K562 (cell line): ENCODE data around the gene HEPACAM. TPM values are rescaled to one million over a fixed set of nuclear protein-coding genes. Genes with fewer than 3 reads are reported as not detected.
A peak's percentile ranks its signal among the peaks of the same experiment; 100 is the strongest.

ENCODE experiments used
- ATAC-seq: fragments of 200-7000 bp; cut with Tn5 transposase; 3 replicates; pipeline ENCODE4 v1.9.1; 2020; ENCODE audit warnings: moderate library complexity
- Bru-seq: library from RNA; stranded (reverse); fragments of 400-500 nt; gene quantifications from one replicate; lab custom pipeline; 2021; lab: Mats Ljungman, UMichigan
- BruChase-seq, 2 experiments: library from RNA; stranded (reverse); fragments of 400-500 nt; gene quantifications; one replicate each; lab custom pipeline; 2021; lab: Mats Ljungman, UMichigan
- BruUV-seq: library from RNA; stranded (reverse); fragments of 400-500 nt; replicated peaks from 2 replicates; lab custom pipeline; 2021; lab: Mats Ljungman, UMichigan
- CTCF ChIA-PET: fragments of 300-600 bp; formaldehyde crosslinking; extraction: SDS; loops from one replicate; lab custom pipeline; 2021; ENCODE audit warnings: low intra/inter-chr PET ratio; lab: Yijun Ruan, JAX
- POLR2A ChIA-PET: fragments of 300-600, 350-650 bp; sonication (Branson Sonifier 250); formaldehyde crosslinking; extraction: SDS; loops from one replicate; lab custom pipeline; 2021; ENCODE audit warnings: antibody characterized with exemption, inconsistent platforms; lab: Yijun Ruan, JAX
- DNase-seq, 4 experiments: peaks; one replicate each; pipeline versions ENCODE4 v3.0.0 to v3.0.0-alpha.2; 2011 to 2018; ENCODE audit warnings: low spot score in 3 of 4, mixed read lengths in 3 of 4; ENCODE audit errors: extremely low read depth in 1 of 4
- FAIRE-seq: peaks from 2 replicates; lab custom pipeline; 2011; peaks lifted over from hg19 to GRCh38; lab: Jason Lieb, UNC
- H2AFZ ChIP-seq: 2 replicates; pipeline ENCODE4 v1.6.0; 2011; ENCODE audit warnings: low read depth, low read length, control low read depth, inconsistent platforms
- H3K27ac ChIP-seq: fragments of 200-600 bp; 3 replicates; pipeline ENCODE4 v1.8.0; 2011; ENCODE audit warnings: low read depth, mild to moderate bottlenecking, control low read depth, inconsistent platforms, low read length, moderate library complexity, mixed read lengths; ENCODE audit errors: extremely low read depth
- H3K27me3 ChIP-seq, 2 experiments: fragments of 300-600 bp in 1 of 2; 2 replicates in 1 of 2; 3 replicates in 1 of 2; pipeline versions ENCODE4 v1.6.0 to v1.8.0; 2011; ENCODE audit warnings: inconsistent platforms in 2 of 2, low read length in 2 of 2, mild to moderate bottlenecking in 1 of 2, mixed read lengths in 1 of 2, moderate library complexity in 1 of 2; ENCODE audit not compliant: control insufficient read depth in 2 of 2, insufficient read depth in 2 of 2
- H3K36me3 ChIP-seq: fragments of 300-600 bp; 3 replicates; pipeline ENCODE4 v1.8.0; 2011; ENCODE audit warnings: mild to moderate bottlenecking, low read length, inconsistent platforms; ENCODE audit not compliant: control insufficient read depth, insufficient read depth
- H3K4me1 ChIP-seq, 2 experiments: fragments of 200-600 bp in 1 of 2; replicated peaks in 1 of 2; 2 replicates in 1 of 2; 3 replicates in 1 of 2; pipeline versions ENCODE4 v1.5.1 to v1.8.0; 2011; ENCODE audit warnings: inconsistent platforms in 2 of 2, low read length in 2 of 2, mild to moderate bottlenecking in 1 of 2, mixed read lengths in 1 of 2, moderate library complexity in 1 of 2; ENCODE audit not compliant: control insufficient read depth in 2 of 2, insufficient read depth in 2 of 2
- H3K4me2 ChIP-seq: 2 replicates; pipeline ENCODE4 v1.6.1; 2011; ENCODE audit warnings: low read length, control low read depth, inconsistent platforms, mixed read lengths; ENCODE audit not compliant: insufficient read depth
- H3K4me3 ChIP-seq: fragments of 200-600 bp; sonication (generic), shearing (Covaris generic); 2 replicates; pipeline ENCODE4 v1.5.1; 2016; ENCODE audit warnings: control low read depth, inconsistent platforms
- H3K79me2 ChIP-seq: fragments of 200-600 bp; 3 replicates; pipeline ENCODE4 v1.8.0; 2011; ENCODE audit warnings: low read length, inconsistent platforms; ENCODE audit not compliant: control insufficient read depth, insufficient read depth
- H3K9ac ChIP-seq, 2 experiments: 2 replicates each; pipeline versions ENCODE4 v1.6.0 to v1.6.1; 2011; ENCODE audit warnings: low read depth in 2 of 2, low read length in 2 of 2, control low read depth in 1 of 2, inconsistent platforms in 1 of 2, mild to moderate bottlenecking in 1 of 2, mixed read lengths in 1 of 2; ENCODE audit not compliant: insufficient read depth in 1 of 2
- H3K9me1 ChIP-seq: one replicate; pipeline ENCODE4 v1.6.0; 2011; ENCODE audit warnings: inconsistent platforms, mild to moderate bottlenecking, low read length, moderate library complexity; ENCODE audit not compliant: control insufficient read depth, insufficient read depth
- H3K9me3 ChIP-seq: replicated peaks from 2 replicates; pipeline ENCODE4 v1.5.1; 2011; ENCODE audit warnings: low read depth, low read length, inconsistent platforms; ENCODE audit not compliant: control insufficient read depth, insufficient read depth
- H4K20me1 ChIP-seq: replicated peaks from 2 replicates; pipeline ENCODE4 v1.6.1; 2011; ENCODE audit warnings: low read length, inconsistent platforms, mixed read lengths; ENCODE audit not compliant: control insufficient read depth, insufficient read depth
- CREB3 ChIP-seq: fragments of 450-650 bp; conservative IDR thresholded peaks from 2 replicates; pipeline ENCODE4 v1.6.1; 2016; ENCODE audit warnings: missing genetic modification characterization, low read depth, mild to moderate bottlenecking, missing compliant biosample characterization, moderate library complexity
- CTBP1 ChIP-seq: fragments of 450-650 bp; IDR thresholded peaks from 2 replicates; pipeline ENCODE4 v1.6.1; 2016; ENCODE audit warnings: borderline replicate concordance
- POLR2AphosphoS5 ChIP-seq: IDR thresholded peaks from 2 replicates; pipeline ENCODE4 v1.6.1; 2011; ENCODE audit warnings: mild to moderate bottlenecking, low read depth, low read length, moderate library complexity; ENCODE audit not compliant: control insufficient read depth, insufficient read depth
- ZSCAN29 ChIP-seq: fragments of 450-650 bp; IDR thresholded peaks from 2 replicates; pipeline ENCODE4 v1.6.1; 2017
- WGBS: fragments of 100-300 bp; shearing (Covaris generic); methylation state at CpG from one replicate; pipeline ENCODE4 v1.1.6; 2016; ENCODE audit warnings: low coverage, mixed read lengths; ENCODE audit not compliant: insufficient coverage; ENCODE audit errors: missing lambda C conversion rate; 5-methylcytosine and 5-hydroxymethylcytosine counted together
- in situ Hi-C: fragments of 300-500 bp; cut with MboI; formaldehyde crosslinking; loops from 4 replicates; pipeline ENCODE4 v1.15.0; 2018; ENCODE audit warnings: inconsistent platforms, mixed read lengths
- intact Hi-C: fragments of 100-400 bp; cut with micrococcal nuclease; formaldehyde crosslinking; loops from 2 replicates; pipeline ENCODE4 v1.14.2; 2022
- long read RNA-seq, 3 experiments: library from polyadenylated mRNA in 2 of 3; library from RNA in 1 of 3; unstranded in 2 of 3; stranded (forward) in 1 of 3; transcript quantifications; one replicate each; pipeline ENCODE4 v2.0.0, GENCODE V29; 2019 to 2022
- polyA minus RNA-seq, 3 experiments: library from RNA; depleted of rRNA, polyadenylated mRNA; stranded (reverse); fragments of >200 nt; gene quantifications; 2 replicates each; pipeline ENCODE4 v1.2.3, GENCODE V29; 2011
- polyA plus RNA-seq, 8 experiments: library from polyadenylated mRNA; depleted of rRNA in 4 of 8; stranded (reverse) in 5 of 8; unstranded in 3 of 8; fragments of >200 nt; fragmentation: Nextera tagmentation in 2 of 8; fragmentation: Illumina TruSeq in 1 of 8; extraction: Ambion mirVana in 2 of 8; extraction: Trizol in 1 of 8; gene quantifications; 2 replicates each; pipeline versions ENCODE4 v1.2.1 to v1.2.3, GENCODE V29; 2011 to 2014; ENCODE audit warnings: inconsistent platforms in 1 of 8, missing spikeins in 1 of 8
- total RNA-seq, 7 experiments: library from RNA; depleted of rRNA in 6 of 7; stranded (reverse); fragments of >200 nt in 6 of 7; fragmentation: Illumina TruSeq in 2 of 7; extraction: Trizol in 2 of 7; gene quantifications; 2 replicates each; pipeline versions ENCODE4 v1.2.1 to v1.2.3, GENCODE V29; 2011 to 2021; ENCODE audit warnings: low replicate concordance in 1 of 7
- TF ChIP-seq, protein P1 (sequence below): fragments of 150-350 bp; conservative IDR thresholded peaks from 2 replicates; pipeline ENCODE4 v1.6.1; 2014; ENCODE audit warnings: low read length

The HEPACAM gene
- not detected in 2 replicates for total RNA-seq (2011; cell fraction: chromatin; rRNA removed; ENCODE audit: low replicate concordance)
- not detected in 2 replicates for total RNA-seq (2011; cell fraction: nucleolus; rRNA removed)
- not detected in 2 replicates for total RNA-seq (2011; cell fraction: nucleoplasm; rRNA removed)
- total RNA-seq (2014; rRNA removed) = not detected in 2 replicates
- not detected in 2 replicates for total RNA-seq (2014; rRNA removed; fragmentation: Illumina TruSeq; extraction: Trizol)
- not detected in 2 replicates for total RNA-seq (2015; rRNA removed; fragmentation: Illumina TruSeq; extraction: Trizol)
- total RNA-seq (2021) = not detected in 2 replicates
- polyA plus RNA-seq (2011; rRNA removed) = not detected in 2 replicates
- not detected in 2 replicates for polyA plus RNA-seq (2011; cell fraction: cytosol; rRNA removed)
- polyA plus RNA-seq (2011; cell fraction: nucleus; rRNA removed) = not detected in 2 replicates
- polyA plus RNA-seq (2012) = not detected in 2 replicates
- polyA plus RNA-seq (2014; fragmentation: Illumina TruSeq; extraction: Trizol) = not detected in 2 replicates
- polyA plus RNA-seq (2014; fragmentation: Nextera tagmentation; extraction: Ambion mirVana) = not detected
- not detected in 2 replicates for polyA plus RNA-seq (2014; rRNA removed)
- not detected in 2 replicates for polyA minus RNA-seq (2011; rRNA and poly(A)+ RNA removed)
- polyA minus RNA-seq (2011; cell fraction: cytosol; rRNA and poly(A)+ RNA removed) = not detected in 2 replicates
- not detected in 2 replicates for polyA minus RNA-seq (2011; cell fraction: nucleus; rRNA and poly(A)+ RNA removed)
- not detected for Bru-seq, nascent RNA
- BruChase-seq, experiment 1, labeled RNA remaining after a 2-hour chase = percentile 6 among the genes with signal in this experiment
- BruChase-seq, experiment 2, labeled RNA remaining after a 6-hour chase = not detected
- long read RNA-seq, experiment 1 = 0 reads
- long read RNA-seq, experiment 2 = 0 reads
- long read RNA-seq, experiment 3 = 0 reads

GRCh38 chr11:124935548-124936514 lies at the start of gene HEPACAM:
Gene HEPACAM (minus strand): TSS chr11:124936047. CDS start chr11:124936006, 41 bp downstream.
- no peak for TF ChIP-seq ZSCAN29
- no peak for TF ChIP-seq CTBP1
- TF ChIP-seq POLR2AphosphoS5 = no peak
- TF ChIP-seq, protein P1, sequence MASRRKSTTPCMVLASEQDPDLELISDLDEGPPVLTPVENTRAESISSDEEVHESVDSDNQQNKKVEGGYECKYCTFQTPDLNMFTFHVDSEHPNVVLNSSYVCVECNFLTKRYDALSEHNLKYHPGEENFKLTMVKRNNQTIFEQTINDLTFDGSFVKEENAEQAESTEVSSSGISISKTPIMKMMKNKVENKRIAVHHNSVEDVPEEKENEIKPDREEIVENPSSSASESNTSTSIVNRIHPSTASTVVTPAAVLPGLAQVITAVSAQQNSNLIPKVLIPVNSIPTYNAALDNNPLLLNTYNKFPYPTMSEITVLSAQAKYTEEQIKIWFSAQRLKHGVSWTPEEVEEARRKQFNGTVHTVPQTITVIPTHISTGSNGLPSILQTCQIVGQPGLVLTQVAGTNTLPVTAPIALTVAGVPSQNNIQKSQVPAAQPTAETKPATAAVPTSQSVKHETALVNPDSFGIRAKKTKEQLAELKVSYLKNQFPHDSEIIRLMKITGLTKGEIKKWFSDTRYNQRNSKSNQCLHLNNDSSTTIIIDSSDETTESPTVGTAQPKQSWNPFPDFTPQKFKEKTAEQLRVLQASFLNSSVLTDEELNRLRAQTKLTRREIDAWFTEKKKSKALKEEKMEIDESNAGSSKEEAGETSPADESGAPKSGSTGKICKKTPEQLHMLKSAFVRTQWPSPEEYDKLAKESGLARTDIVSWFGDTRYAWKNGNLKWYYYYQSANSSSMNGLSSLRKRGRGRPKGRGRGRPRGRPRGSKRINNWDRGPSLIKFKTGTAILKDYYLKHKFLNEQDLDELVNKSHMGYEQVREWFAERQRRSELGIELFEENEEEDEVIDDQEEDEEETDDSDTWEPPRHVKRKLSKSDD = no peak
- TF ChIP-seq CREB3 (tag) = no peak
- FAIRE-seq = no peak
- CTCF ChIA-PET = no interaction called here

More at GRCh38 chr11:124935548-124936514, at the start of gene HEPACAM:
- no peak within 1 kb of the TSS for H2AFZ ChIP-seq
- no TSS peak for BruUV-seq
- H3K4me3 ChIP-seq = no peak within 1 kb of the TSS
- no peaks in the 10 kb centered on the region for H3K79me2 ChIP-seq
- 4% methylated on average over 17 of the region's 18 CpGs for WGBS
- H4K20me1 ChIP-seq = no peaks in the 10 kb centered on the region
- intact Hi-C loops (no loop called here), in situ Hi-C loops (no loop called here)
- no peaks in the 10 kb centered on the region for H3K4me1 ChIP-seq
- no peak within 1 kb of the TSS for H3K4me2 ChIP-seq
- no peak for DNase-seq
- no peaks in the 10 kb centered on the region for H3K36me3 ChIP-seq
- no peaks in the 10 kb centered on the region for H3K9me3 ChIP-seq
- peaks cover 23 to 31% of the 10 kb centered on the region in 2 experiments; a peak in 4 of 5 replicates for H3K27me3 ChIP-seq
- ATAC-seq = no peak
- H3K9ac ChIP-seq = no peak within 1 kb of the TSS
- POLR2A ChIA-PET = interaction anchor here (0.6 kb wide), 2 partner anchors 176 to 318 kb away, joined by 3 read pairs; partner anchors contain the start of gene TMEM218
- H3K9me1 ChIP-seq = no peaks in the 10 kb centered on the region
- no peak within 1 kb of the TSS for H3K27ac ChIP-seq
